ENCODE measurements around the gene HIVEP2. TPM values are rescaled to one million over a fixed set of nuclear protein-coding genes. Genes with fewer than 3 reads are reported as not detected.

Gene HIVEP2
- total RNA-seq, 1 experiment from 2014 or later: 4.2 TPM

DNA sequence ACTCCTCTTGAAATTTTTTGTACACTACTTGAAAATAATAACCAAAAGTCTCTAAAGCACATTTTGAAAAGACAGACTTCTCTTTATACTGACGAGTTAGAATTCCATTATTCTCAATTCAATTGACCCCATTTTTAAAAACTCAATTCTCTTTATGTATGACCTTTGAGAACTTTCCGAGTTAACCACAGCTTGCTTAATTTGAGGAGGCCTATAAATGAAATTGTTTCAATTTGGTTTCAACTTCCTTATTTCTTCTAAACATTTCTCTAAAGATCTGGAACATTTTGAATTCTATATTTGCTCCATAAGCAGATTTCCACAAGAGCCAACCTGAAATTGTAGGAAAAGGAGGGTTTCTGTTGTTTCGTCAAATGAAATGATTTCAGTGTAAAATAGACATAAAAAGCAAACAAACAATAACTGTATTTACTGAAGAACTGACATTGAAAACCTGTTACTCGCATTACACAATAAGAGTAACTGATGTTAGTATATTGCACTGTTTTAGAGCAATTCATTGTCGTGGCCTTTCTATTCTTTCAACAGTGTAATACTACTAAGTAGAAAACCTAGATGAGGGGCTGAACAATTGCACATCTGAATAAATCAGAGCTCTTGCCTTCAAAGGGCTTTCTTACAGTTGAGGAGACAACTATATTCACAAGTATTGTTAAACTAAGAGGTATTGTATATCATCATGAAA, 223.6 kb downstream of the HIVEP2 start:
- Histone ChIP-seq H3K79me1 (ENCODE audit: insufficient read depth, low read depth, low read length, poor library complexity, severe bottlenecking) (no peaks in the 10 kb centered on the region), H4K91ac (ENCODE audit: insufficient read length, low read depth, low read length) (no peak overlapping the region), H2BK5ac (ENCODE audit: insufficient read length, low read length) (no peak overlapping the region), H3K23me2 (ENCODE audit: insufficient read length, low read depth, low read length, poor library complexity, severe bottlenecking) (no peaks in the 10 kb centered on the region), H4K8ac (replicated peaks; ENCODE audit: insufficient read length, low read depth, low read length) (no peak overlapping the region), H3K9ac (ENCODE audit: extremely low read depth, insufficient read length, low read length) (no peak overlapping the region), H3K4me2 (ENCODE audit: insufficient read depth, insufficient read length, low read length) (no peak overlapping the region), H3K4me1 (ENCODE audit: insufficient read depth, low read length) (no peaks in the 10 kb centered on the region), H2BK20ac (ENCODE audit: low read depth, low read length, poor library complexity, severe bottlenecking) (no peak overlapping the region), H2AK5ac (ENCODE audit: insufficient read length, low read length) (no peak overlapping the region), H3K56ac (ENCODE audit: insufficient read length, low read depth, low read length) (no peak overlapping the region), H2BK15ac (ENCODE audit: low read depth, low read length) (no peak overlapping the region), H4K5ac (ENCODE audit: insufficient read length, low read depth, low read length) (no peak overlapping the region), H3T11ph (ENCODE audit: low read length) (no peak overlapping the region), H3K23ac (ENCODE audit: insufficient read length, low read depth, low read length) (no peak overlapping the region), H2BK120ac (ENCODE audit: low read depth, low read length, poor library complexity, severe bottlenecking) (no peak overlapping the region), H3K14ac (ENCODE audit: insufficient read depth, low read length) (no peak overlapping the region), H3K27ac (ENCODE audit: insufficient read length, low read depth, low read length) (no peak overlapping the region), H3K9me3 (ENCODE audit: control insufficient read depth, low read depth, low read length) (no peaks in the 10 kb centered on the region), H3K4ac (ENCODE audit: low read depth, low read length) (no peak overlapping the region), H3K18ac (ENCODE audit: insufficient read length, low read depth, low read length) (no peak overlapping the region), H3K79me2 (ENCODE audit: insufficient read depth, low read length) (no peaks in the 10 kb centered on the region), H3K27me3 (ENCODE audit: insufficient read depth, low read length) (no peaks in the 10 kb centered on the region), H2AFZ (ENCODE audit: low read length) (no peak overlapping the region), H2BK12ac (ENCODE audit: insufficient read length, low read depth, low read length) (no peak overlapping the region), H4K20me1 (ENCODE audit: control insufficient read depth, insufficient read depth, insufficient read length) (no peaks in the 10 kb centered on the region)
- Mint-ChIP-seq H3K36me3 (ENCODE audit: insufficient read depth in 1 of 3, low read depth in 3 of 3) (no peaks in the 10 kb centered on the region; a peak in 1 of 7 replicates), H3K27ac (no peak overlapping the region), H3K9me3 (no peaks in the 10 kb centered on the region; a peak in 1 of 5 replicates), H3K27me3 (ENCODE audit: low read depth) (no peaks in the 10 kb centered on the region), H3K4me3 (no peak overlapping the region), H3K4me1 (peaks cover 3 to 4% of the 10 kb centered on the region in 2 experiments)
- no peak for DNase-seq
- no CpG with 5 or more reads among the region's 5 CpGs for WGBS (ENCODE audit: extremely low coverage, insufficient read length, low lambda C conversion rate)
- TF ChIP-seq, protein P1, sequence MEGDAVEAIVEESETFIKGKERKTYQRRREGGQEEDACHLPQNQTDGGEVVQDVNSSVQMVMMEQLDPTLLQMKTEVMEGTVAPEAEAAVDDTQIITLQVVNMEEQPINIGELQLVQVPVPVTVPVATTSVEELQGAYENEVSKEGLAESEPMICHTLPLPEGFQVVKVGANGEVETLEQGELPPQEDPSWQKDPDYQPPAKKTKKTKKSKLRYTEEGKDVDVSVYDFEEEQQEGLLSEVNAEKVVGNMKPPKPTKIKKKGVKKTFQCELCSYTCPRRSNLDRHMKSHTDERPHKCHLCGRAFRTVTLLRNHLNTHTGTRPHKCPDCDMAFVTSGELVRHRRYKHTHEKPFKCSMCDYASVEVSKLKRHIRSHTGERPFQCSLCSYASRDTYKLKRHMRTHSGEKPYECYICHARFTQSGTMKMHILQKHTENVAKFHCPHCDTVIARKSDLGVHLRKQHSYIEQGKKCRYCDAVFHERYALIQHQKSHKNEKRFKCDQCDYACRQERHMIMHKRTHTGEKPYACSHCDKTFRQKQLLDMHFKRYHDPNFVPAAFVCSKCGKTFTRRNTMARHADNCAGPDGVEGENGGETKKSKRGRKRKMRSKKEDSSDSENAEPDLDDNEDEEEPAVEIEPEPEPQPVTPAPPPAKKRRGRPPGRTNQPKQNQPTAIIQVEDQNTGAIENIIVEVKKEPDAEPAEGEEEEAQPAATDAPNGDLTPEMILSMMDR (conservative IDR thresholded peaks at IDR 0.05): no peak
